H1 (cell line): ENCODE data around the gene CISD1. TPM values are rescaled to one million over a fixed set of nuclear protein-coding genes. Genes with fewer than 3 reads are reported as not detected.

Experiments
- CTCF ChIA-PET: fragments of 300-600 bp; sonication (Branson Sonifier 250); formaldehyde crosslinking; loops from one replicate; lab custom pipeline; 2021; ENCODE audit not compliant: partially characterized antibody; lab: Charles Lee
- POLR2A ChIA-PET: fragments of 300-600 bp; sonication (Branson Sonifier 250); formaldehyde crosslinking; loops from one replicate; lab custom pipeline; 2021; ENCODE audit warnings: inconsistent platforms; ENCODE audit not compliant: partially characterized antibody; lab: Charles Lee
- DNase-seq, 2 experiments: peaks; one replicate each; pipeline versions ENCODE4 v3.0.0 to v3.0.0-alpha.2; 2010 to 2022; ENCODE audit warnings: low spot score in 2 of 2, low read depth in 1 of 2, mixed read lengths in 1 of 2
- FAIRE-seq: peaks from 2 replicates; lab custom pipeline; 2011; peaks lifted over from hg19 to GRCh38; lab: Jason Lieb, UNC
- H2AFZ ChIP-seq: 2 replicates; pipeline ENCODE4 v1.8.1; 2012; ENCODE audit warnings: low read length, inconsistent platforms
- H2AK5ac ChIP-seq: 2 replicates; pipeline ENCODE4 v1.6.1; 2013; ENCODE audit warnings: low read depth, low read length
- H2BK120ac ChIP-seq: replicated peaks from 2 replicates; pipeline ENCODE3; 2013; ENCODE audit warnings: low read depth, low read length, inconsistent platforms
- H2BK12ac ChIP-seq: 2 replicates; pipeline ENCODE4 v1.6.1; 2013; ENCODE audit warnings: low read depth, low read length
- H2BK15ac ChIP-seq: 2 replicates; pipeline ENCODE4 v1.6.1; 2013; ENCODE audit warnings: low read length
- H2BK20ac ChIP-seq: 2 replicates; pipeline ENCODE4 v1.6.1; 2013; ENCODE audit warnings: low read length
- H2BK5ac ChIP-seq: 2 replicates; pipeline ENCODE4 v1.6.1; 2013; ENCODE audit warnings: low read depth, low read length
- H3K14ac ChIP-seq: 2 replicates; pipeline ENCODE4 v1.6.1; 2013; ENCODE audit warnings: inconsistent platforms; ENCODE audit not compliant: insufficient read length
- H3K18ac ChIP-seq: 2 replicates; pipeline ENCODE4 v1.6.1; 2013; ENCODE audit warnings: low read length; ENCODE audit errors: extremely low read depth
- H3K23ac ChIP-seq: 2 replicates; pipeline ENCODE4 v1.6.1; 2013; ENCODE audit warnings: inconsistent platforms; ENCODE audit not compliant: insufficient read length
- H3K23me2 ChIP-seq: 2 replicates; pipeline ENCODE4 v1.6.1; 2013; ENCODE audit warnings: low read depth, low read length
- H3K27ac ChIP-seq: 2 replicates; pipeline ENCODE4 v1.6.1; 2011; ENCODE audit warnings: low read depth, low read length, inconsistent platforms
- H3K27me3 ChIP-seq, 4 experiments: replicated peaks in 1 of 4; 1 replicate in 1 of 4; 2 replicates in 3 of 4; pipeline versions ENCODE4 v1.6.1 to v1.8.1; 2011 to 2013; ENCODE audit warnings: low read length in 3 of 4, mild to moderate bottlenecking in 3 of 4, inconsistent platforms in 2 of 4, mixed read lengths in 2 of 4, moderate library complexity in 1 of 4; ENCODE audit not compliant: control insufficient read depth in 3 of 4, insufficient read depth in 3 of 4; ENCODE audit errors: extremely low read depth in 1 of 4
- H3K36me3 ChIP-seq, 4 experiments: 2 replicates each; pipeline versions ENCODE4 v1.6.1 to v1.8.1; 2011 to 2013; ENCODE audit warnings: mild to moderate bottlenecking in 4 of 4, low read length in 3 of 4, moderate library complexity in 2 of 4, control low read depth in 1 of 4, inconsistent platforms in 1 of 4; ENCODE audit not compliant: insufficient read depth in 4 of 4, control insufficient read depth in 2 of 4
- H3K4ac ChIP-seq: replicated peaks from 2 replicates; pipeline ENCODE3; 2013; ENCODE audit warnings: low read length, low read depth, mixed read lengths, inconsistent platforms; ENCODE audit not compliant: insufficient read length
- H3K4me1 ChIP-seq, 4 experiments: replicated peaks in 1 of 4; 1 replicate in 1 of 4; 2 replicates in 3 of 4; pipeline versions ENCODE4 v1.6.1 to v1.8.1; 2011 to 2013; ENCODE audit warnings: low read length in 3 of 4, inconsistent platforms in 2 of 4, mixed read lengths in 1 of 4; ENCODE audit not compliant: insufficient read depth in 4 of 4, control insufficient read depth in 3 of 4
- H3K4me2 ChIP-seq, 2 experiments: 2 replicates each; pipeline versions ENCODE4 v1.6.1 to v1.8.1; 2011 to 2013; ENCODE audit warnings: low read depth in 2 of 2, low read length in 2 of 2, control low read depth in 1 of 2, inconsistent platforms in 1 of 2, mild to moderate bottlenecking in 1 of 2; ENCODE audit not compliant: insufficient read depth in 1 of 2
- H3K4me3 ChIP-seq, 4 experiments: fragments of 200-600, 300-600 bp in 1 of 4; sonication (generic), shearing (Covaris generic), sonication (Bioruptor Twin) in 1 of 4; 2 replicates each; pipeline versions ENCODE4 v1.5.1 to v1.8.1; 2011 to 2016; ENCODE audit warnings: low read length in 4 of 4, low read depth in 3 of 4, control low read depth in 2 of 4, inconsistent platforms in 2 of 4, mild to moderate bottlenecking in 2 of 4, mixed read lengths in 1 of 4, moderate library complexity in 1 of 4; ENCODE audit not compliant: insufficient read depth in 2 of 4; ENCODE audit errors: extremely low read depth in 1 of 4
- H3K56ac ChIP-seq: replicated peaks from 2 replicates; pipeline ENCODE3; 2013; ENCODE audit warnings: low read depth, mild to moderate bottlenecking, mixed read lengths, low read length, inconsistent platforms; ENCODE audit not compliant: insufficient read length
- H3K79me1 ChIP-seq: 2 replicates; pipeline ENCODE4 v1.6.1; 2013; ENCODE audit warnings: low read depth, low read length, control low read depth
- H3K79me2 ChIP-seq, 2 experiments: 2 replicates each; pipeline versions ENCODE4 v1.6.1 to v1.8.1; 2012 to 2013; ENCODE audit warnings: low read length in 2 of 2, mild to moderate bottlenecking in 2 of 2, inconsistent platforms in 1 of 2; ENCODE audit not compliant: insufficient read depth in 2 of 2, control insufficient read depth in 1 of 2
- H3K9ac ChIP-seq, 4 experiments: replicated peaks in 1 of 4; 1 replicate in 1 of 4; 2 replicates in 3 of 4; pipeline versions ENCODE4 v1.6.1 to v1.8.1; 2011 to 2013; ENCODE audit warnings: low read depth in 3 of 4, low read length in 3 of 4, control low read depth in 2 of 4, mild to moderate bottlenecking in 2 of 4, moderate library complexity in 2 of 4, inconsistent platforms in 1 of 4; ENCODE audit errors: extremely low read depth in 1 of 4
- H3K9me3 ChIP-seq, 2 experiments: 2 replicates each; pipeline versions ENCODE4 v1.6.1 to v1.8.1; 2012 to 2013; ENCODE audit warnings: mild to moderate bottlenecking in 2 of 2, moderate library complexity in 2 of 2, control low read depth in 1 of 2, inconsistent platforms in 1 of 2, low read depth in 1 of 2, low read length in 1 of 2, mixed read lengths in 1 of 2; ENCODE audit not compliant: insufficient read depth in 2 of 2
- H4K20me1 ChIP-seq, 2 experiments: replicated peaks in 1 of 2; 2 replicates each; pipeline versions ENCODE3 to v1.8.1; 2011 to 2013; ENCODE audit warnings: inconsistent platforms in 2 of 2, low read length in 2 of 2, mild to moderate bottlenecking in 1 of 2; ENCODE audit not compliant: insufficient read depth in 2 of 2, control insufficient read depth in 1 of 2
- H4K5ac ChIP-seq: 2 replicates; pipeline ENCODE4 v1.6.1; 2013; ENCODE audit warnings: low read length, low read depth, mixed read lengths, inconsistent platforms; ENCODE audit not compliant: insufficient read length
- H4K8ac ChIP-seq: 2 replicates; pipeline ENCODE4 v1.8.0; 2013; ENCODE audit warnings: mild to moderate bottlenecking, moderate library complexity, low read length, inconsistent platforms; ENCODE audit not compliant: insufficient read depth; ENCODE audit errors: extremely low read depth
- H4K91ac ChIP-seq: replicated peaks from 2 replicates; pipeline ENCODE3; 2013; ENCODE audit warnings: low read length, mixed read lengths, inconsistent platforms; ENCODE audit not compliant: insufficient read length
- CHD2 ChIP-seq: IDR thresholded peaks from 2 replicates; pipeline ENCODE4 v1.6.1; 2012; ENCODE audit warnings: low read length, improper control_type of control experiment
- JUN ChIP-seq: IDR thresholded peaks from 2 replicates; pipeline ENCODE4 v1.6.1; 2011; ENCODE audit warnings: low read depth, mild to moderate bottlenecking, improper control_type of control experiment, low read length
- KDM5A ChIP-seq: fragments of 200-600 bp; IDR thresholded peaks from 2 replicates; pipeline ENCODE4 v1.7.1; 2012; ENCODE audit warnings: mild to moderate bottlenecking, low read length, inconsistent platforms, mixed read lengths
- RBBP5 ChIP-seq: IDR thresholded peaks from 2 replicates; pipeline ENCODE4 v1.7.1; 2012; ENCODE audit warnings: low read depth, mild to moderate bottlenecking, inconsistent platforms, low read length, moderate library complexity, borderline replicate concordance
- SUZ12 ChIP-seq: fragments of 200-600 bp; sonication (generic); IDR thresholded peaks from 2 replicates; pipeline ENCODE4 v1.6.1; 2012; ENCODE audit warnings: mild to moderate bottlenecking, inconsistent platforms, low read length, moderate library complexity, mixed read lengths
- WGBS, 2 experiments: shearing (Covaris generic) in 1 of 2; methylation state at CpG; one replicate each; pipeline versions ENCODE4 v1.1.6 to v1.1.7; 2013 to 2015; ENCODE audit warnings: low lambda C conversion rate in 2 of 2, mixed read lengths in 2 of 2, inconsistent platforms in 1 of 2, low coverage in 1 of 2, missing lambda C conversion rate in 1 of 2; ENCODE audit not compliant: insufficient replicate concordance in 2 of 2, insufficient coverage in 1 of 2, insufficient read length in 1 of 2; ENCODE audit errors: extremely low coverage in 1 of 2, missing lambda C conversion rate in 1 of 2; 5-methylcytosine and 5-hydroxymethylcytosine counted together
- polyA plus RNA-seq, 7 experiments: library from polyadenylated mRNA; depleted of rRNA in 3 of 7; stranded (reverse) in 5 of 7; unstranded in 2 of 7; fragments of >200 nt in 5 of 7; fragments of 200-250 nt in 2 of 7; gene quantifications; 1 replicate in 5 of 7; 2 replicates in 1 of 7; 4 replicates in 1 of 7; pipeline versions ENCODE4 v1.2.1 to v1.2.3, GENCODE V29; 2011 to 2013; ENCODE audit warnings: missing spikeins in 2 of 7, mixed read lengths in 2 of 7
- total RNA-seq: library from RNA; stranded (reverse); fragmentation: NEBNext Ultra II Directional; extraction: Animal tissue kit (Norgen Biotek cat#: 25700); gene quantifications from 2 replicates; pipeline ENCODE4 v1.2.1, GENCODE V29; 2021

Gene CISD1
- total and polyA plus RNA-seq, 2 of the 8 experiments (the other 6 are each of a cell fraction or from before 2014, with no cell fraction given), result 22.6 to 43.2 TPM

DNA sequence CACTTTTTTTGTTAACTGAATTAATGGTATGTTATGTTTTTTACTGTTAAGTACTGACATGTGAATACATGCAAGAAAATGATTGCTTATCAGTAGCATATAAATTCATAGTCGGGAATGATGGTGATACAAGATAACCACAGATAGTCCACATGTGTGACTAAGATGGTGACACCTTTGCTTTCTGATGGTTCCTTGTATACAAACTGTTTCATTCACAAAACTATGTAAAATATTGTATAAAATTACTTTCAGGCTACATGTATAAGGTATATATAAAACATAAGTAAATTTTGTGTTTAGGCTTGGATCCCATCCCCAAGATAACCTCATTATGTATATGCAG is 10.0 kb downstream of the CISD1 start:
- DNase-seq (no peak), FAIRE-seq (no peak)
- H2AFZ ChIP-seq, result no peak overlapping the region
- H3K9ac ChIP-seq, result no peak overlapping the region
- no peak overlapping the region for H4K5ac ChIP-seq
- peaks cover 0 to 16% (median 4%) of the 10 kb centered on the region in 4 experiments; a peak in 4 of 8 replicates for H3K36me3 ChIP-seq
- no peak overlapping the region for H4K91ac ChIP-seq
- H2BK20ac ChIP-seq, result no peak overlapping the region
- no peak overlapping the region for H2AK5ac ChIP-seq
- H2BK120ac ChIP-seq, result no peak overlapping the region
- H2BK12ac ChIP-seq, result no peak overlapping the region
- ChIA-PET CTCF (no interaction called here), POLR2A (no interaction called here)
- H3K79me1 ChIP-seq, result no peaks in the 10 kb centered on the region
- H3K9me3 ChIP-seq, result no peaks in the 10 kb centered on the region
- no peaks in the 10 kb centered on the region for H3K27me3 ChIP-seq
- H3K23ac ChIP-seq, result no peak overlapping the region
- H2BK15ac ChIP-seq, result no peak overlapping the region
- H3K4me1 ChIP-seq, result no peaks in the 10 kb centered on the region
- no peak overlapping the region for H3K14ac ChIP-seq
- H2BK5ac ChIP-seq, result no peak overlapping the region
- H3K4me3 ChIP-seq, result no peak overlapping the region
- WGBS, 2 experiments, result 89% methylated on average over 1 of the region's 1 CpG; no CpG with 5 or more reads in 1 of the 2 experiments
- no peak overlapping the region for H3K18ac ChIP-seq
- no peaks in the 10 kb centered on the region for H4K20me1 ChIP-seq
- H3K56ac ChIP-seq, result no peak overlapping the region
- no peak overlapping the region for H3K4ac ChIP-seq
- H3K27ac ChIP-seq, result no peak overlapping the region
- H3K79me2 ChIP-seq, result peaks cover 0 to 18% of the 10 kb centered on the region in 2 experiments; a peak in 1 of 4 replicates
- no peaks in the 10 kb centered on the region for H3K23me2 ChIP-seq
- no peak overlapping the region for H4K8ac ChIP-seq
- H3K4me2 ChIP-seq, result no peak overlapping the region
- TF ChIP-seq CHD2, result no peak
- TF ChIP-seq JUN, result no peak
- TF ChIP-seq KDM5A, result no peak
- TF ChIP-seq RBBP5, result no peak
- TF ChIP-seq SUZ12, result no peak
